ENCODE data around the gene DDX1.
"Not testable (repeated sequence)": the region's sequence is repeated elsewhere in the genome, so short reads cannot be mapped to it uniquely, and the experiment has no call there.

Gene DDX1

DNA sequence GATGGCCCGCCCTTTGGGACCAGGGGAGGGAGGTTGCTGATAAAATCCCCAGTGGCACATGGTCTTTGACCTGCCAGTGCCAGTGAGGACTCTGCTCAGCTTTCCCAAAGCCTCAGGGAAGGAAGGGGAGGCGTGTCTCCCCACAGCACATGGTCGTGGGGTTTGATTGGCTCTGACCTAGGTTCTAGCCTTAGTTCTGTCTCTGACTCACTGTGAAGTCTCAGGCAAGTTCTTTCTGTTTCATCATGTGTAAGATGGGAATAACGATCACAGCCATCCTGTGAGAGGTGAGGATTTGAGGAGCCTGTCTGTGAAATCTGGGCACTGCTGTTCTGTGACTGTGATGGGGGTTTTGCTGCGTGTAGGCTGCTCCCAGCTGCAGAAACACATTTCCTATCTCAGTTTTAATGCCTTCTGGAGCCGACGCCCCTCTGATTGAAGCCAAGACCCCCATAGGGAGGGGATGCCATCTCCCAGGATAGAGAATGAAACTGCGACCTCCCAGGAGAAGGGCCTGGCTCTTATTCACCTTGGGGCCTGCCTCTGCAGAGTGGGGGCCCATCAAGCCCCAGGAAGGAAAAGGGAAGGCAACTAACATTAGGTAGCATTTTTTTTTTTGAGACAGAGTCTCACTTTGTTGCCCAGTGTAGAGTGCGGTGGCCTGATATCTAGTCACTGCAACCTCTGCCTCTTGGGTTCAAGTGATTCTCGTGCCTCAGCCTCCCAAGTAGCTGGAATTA, 84.0 kb downstream of the DDX1 start:
- Histone ChIP-seq H3K4me1 (ENCODE audit: control insufficient read depth, insufficient read depth, low read length) (peaks cover 5% of the 10 kb centered on the region), H3K4me3 (ENCODE audit: low read depth, low read length) (no peak overlapping the region), H3K9me3 (ENCODE audit: control insufficient read depth, insufficient read depth, low read depth, low read length) (peaks cover 5% of the 10 kb centered on the region; the same call in 1 of the 2 replicates), H3K9ac (ENCODE audit: low read length) (no peak overlapping the region), H3K36me3 (ENCODE audit: control insufficient read depth, insufficient read depth, low read length) (no peaks in the 10 kb centered on the region), H3K27ac (ENCODE audit: low read depth, low read length) (no peak overlapping the region), H3K27me3 (ENCODE audit: control insufficient read depth, insufficient read depth, low read length) (no peaks in the 10 kb centered on the region)

DNA sequence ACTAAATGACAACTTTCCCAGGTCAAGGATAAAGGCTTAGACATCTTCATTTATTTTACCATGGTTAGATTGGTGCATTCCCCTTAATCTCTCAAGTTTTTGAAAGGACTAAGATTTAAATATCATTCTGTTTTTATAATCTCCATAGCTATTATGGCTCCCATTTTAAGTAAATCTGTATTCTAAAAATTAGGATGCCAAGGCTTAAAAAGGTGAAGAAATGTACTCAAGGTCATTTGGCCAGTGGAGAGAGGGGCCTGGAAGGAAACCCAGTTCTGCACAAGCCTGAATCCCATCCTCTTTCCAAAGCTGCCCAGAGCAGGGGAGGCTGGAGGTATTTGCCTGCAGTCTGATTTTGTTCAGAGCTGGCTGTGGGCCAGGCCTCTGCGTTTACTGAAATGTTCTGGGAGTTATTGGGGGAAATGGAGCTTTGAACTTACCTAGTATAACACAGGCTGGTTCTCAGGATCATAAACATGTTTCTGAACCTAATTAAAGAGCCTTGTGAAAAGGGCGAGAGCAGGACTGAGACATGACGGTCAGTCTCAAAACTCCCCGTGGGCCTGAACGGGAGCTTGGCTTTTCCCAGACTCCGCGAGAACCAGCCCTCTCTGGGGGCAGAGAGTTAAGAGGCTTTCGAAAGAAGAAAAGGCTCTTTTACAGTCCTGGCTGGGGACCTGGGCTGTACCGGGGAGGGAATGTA, 85.6 kb downstream of the DDX1 start:
- no peak overlapping the region for H3K27ac ChIP-seq (ENCODE audit: low read depth, low read length)
- peaks cover 15% of the 10 kb centered on the region for H3K9me3 ChIP-seq (ENCODE audit: control insufficient read depth, insufficient read depth, low read depth, low read length)

DNA sequence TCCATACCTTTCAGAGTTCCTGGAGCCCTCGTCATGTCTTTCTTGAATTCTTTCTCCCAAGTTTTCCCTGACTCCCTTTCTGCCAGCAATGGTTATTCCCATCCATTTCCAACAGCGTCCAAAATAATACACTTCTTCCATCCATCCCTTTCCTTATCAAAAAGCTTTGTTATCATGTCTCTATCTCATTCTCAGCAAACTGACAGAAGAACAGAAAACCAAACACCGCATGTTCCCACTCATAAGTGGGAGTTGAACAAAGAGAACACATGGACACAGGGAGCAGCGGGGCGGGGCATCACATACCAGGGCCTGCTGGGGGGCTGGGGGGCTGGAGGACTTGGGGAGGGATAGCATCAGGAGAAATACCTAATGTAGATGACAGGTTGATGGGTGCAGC, 86.7 kb downstream of the DDX1 start:
- Histone ChIP-seq H3K4me1 (ENCODE audit: control insufficient read depth, insufficient read depth, low read length) (peaks cover 5% of the 10 kb centered on the region), H3K27me3 (ENCODE audit: control insufficient read depth, insufficient read depth, low read length) (no peaks in the 10 kb centered on the region), H3K9me3 (ENCODE audit: control insufficient read depth, insufficient read depth, low read depth, low read length) (peaks cover 15% of the 10 kb centered on the region), H3K27ac (ENCODE audit: low read depth, low read length) (no peak overlapping the region), H3K36me3 (ENCODE audit: control insufficient read depth, insufficient read depth, low read length) (no peaks in the 10 kb centered on the region), H3K4me3 (ENCODE audit: low read depth, low read length) (no peak overlapping the region), H3K9ac (ENCODE audit: low read length) (no peak overlapping the region)

More for the DNA sequence above, 85.6 kb downstream of the DDX1 start:
- no peaks in the 10 kb centered on the region for H3K27me3 ChIP-seq (ENCODE audit: control insufficient read depth, insufficient read depth, low read length)
- no peak overlapping the region for H3K9ac ChIP-seq (ENCODE audit: low read length)
- no peak overlapping the region for H3K4me3 ChIP-seq (ENCODE audit: low read depth, low read length)
- peaks cover 5% of the 10 kb centered on the region for H3K4me1 ChIP-seq (ENCODE audit: control insufficient read depth, insufficient read depth, low read length)
- H3K36me3 ChIP-seq (ENCODE audit: control insufficient read depth, insufficient read depth, low read length) = no peaks in the 10 kb centered on the region

DNA sequence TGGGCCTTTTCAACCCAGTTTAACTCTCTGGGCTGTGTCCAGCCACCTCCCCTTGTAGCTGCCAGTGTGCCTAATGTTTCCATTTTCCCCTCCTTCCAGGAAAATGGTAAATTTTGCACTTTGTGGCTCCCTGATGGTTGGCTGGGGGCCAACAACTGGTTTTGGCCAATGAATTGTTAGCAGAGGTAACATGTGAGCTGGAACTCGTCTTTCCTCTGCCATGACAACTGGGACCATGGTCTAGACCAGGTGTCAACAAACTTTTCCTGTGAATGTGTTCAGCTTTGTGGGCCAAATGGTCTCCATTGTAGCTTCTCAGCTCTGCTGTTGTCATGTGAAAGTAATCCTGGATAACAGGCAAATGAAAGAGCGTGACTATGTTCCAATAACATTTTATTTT, 87.2 kb downstream of the DDX1 start:
- no peaks in the 10 kb centered on the region for H3K36me3 ChIP-seq (ENCODE audit: control insufficient read depth, insufficient read depth, low read length)
- H3K27ac ChIP-seq (ENCODE audit: low read depth, low read length) = no peak overlapping the region
- peaks cover 2% of the 10 kb centered on the region for H3K4me1 ChIP-seq (ENCODE audit: control insufficient read depth, insufficient read depth, low read length)
- peaks cover 15% of the 10 kb centered on the region for H3K9me3 ChIP-seq (ENCODE audit: control insufficient read depth, insufficient read depth, low read depth, low read length)
- no peaks in the 10 kb centered on the region for H3K27me3 ChIP-seq (ENCODE audit: control insufficient read depth, insufficient read depth, low read length)
- H3K4me3 ChIP-seq (ENCODE audit: low read depth, low read length) = no peak overlapping the region
- no peak overlapping the region for H3K9ac ChIP-seq (ENCODE audit: low read length)

DNA sequence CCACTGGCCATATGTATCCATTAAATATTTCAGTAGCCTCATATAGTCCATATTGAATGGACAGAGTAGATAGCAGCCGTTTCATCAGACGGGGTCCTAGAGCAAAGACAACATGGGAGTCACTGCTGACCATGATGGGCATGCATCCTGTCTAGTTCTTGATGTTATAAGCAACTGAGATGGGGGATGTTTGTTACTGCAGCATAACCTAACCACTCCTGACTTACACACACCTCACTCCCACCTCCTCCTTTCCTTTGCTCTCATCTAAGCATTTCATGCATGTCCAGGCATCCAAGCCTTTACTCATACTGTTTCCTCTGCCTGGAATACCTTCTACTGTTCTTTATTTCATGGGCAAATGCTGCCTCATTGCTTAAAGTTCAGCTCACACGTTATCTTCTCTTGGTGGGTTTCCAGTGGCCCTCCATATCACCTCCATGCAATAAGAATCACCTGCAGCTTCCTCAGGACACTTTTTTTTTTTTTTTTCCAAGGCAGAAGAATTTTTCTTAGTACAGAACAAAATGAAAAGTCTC, 87.8 kb downstream of the DDX1 start:
- Histone ChIP-seq H3K9me3 (ENCODE audit: control insufficient read depth, insufficient read depth, low read depth, low read length) (peaks cover 15% of the 10 kb centered on the region), H3K27ac (ENCODE audit: low read depth, low read length) (no peak overlapping the region), H3K36me3 (ENCODE audit: control insufficient read depth, insufficient read depth, low read length) (no peaks in the 10 kb centered on the region), H3K4me1 (ENCODE audit: control insufficient read depth, insufficient read depth, low read length) (peaks cover 2% of the 10 kb centered on the region; the same call in 1 of the 2 replicates), H3K9ac (ENCODE audit: low read length) (no peak overlapping the region), H3K4me3 (ENCODE audit: low read depth, low read length) (no peak overlapping the region), H3K27me3 (ENCODE audit: control insufficient read depth, insufficient read depth, low read length) (no peaks in the 10 kb centered on the region)

DNA sequence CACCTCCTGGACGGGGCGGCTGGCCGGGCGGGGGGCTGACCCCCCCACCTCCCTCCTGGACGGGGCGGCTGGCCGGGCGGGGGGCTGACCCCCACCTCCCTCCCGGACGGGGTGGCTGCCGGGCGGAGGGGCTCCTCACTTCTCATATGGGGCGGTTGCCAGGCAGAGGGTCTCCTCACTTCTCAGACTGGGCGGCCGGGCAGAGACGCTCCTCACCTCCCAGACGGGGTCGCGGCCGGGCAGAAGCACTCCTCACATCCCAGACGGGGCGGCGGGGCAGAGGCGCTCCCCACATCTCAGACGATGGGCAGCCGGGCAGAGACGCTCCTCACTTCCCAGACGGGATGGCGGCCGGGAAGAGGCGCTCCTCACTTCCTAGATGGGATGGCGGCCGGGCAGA, 88.5 kb downstream of the DDX1 start:
- H3K4me3 ChIP-seq (ENCODE audit: low read depth, low read length); H3K9ac ChIP-seq (ENCODE audit: low read length); H3K27ac ChIP-seq (ENCODE audit: low read depth, low read length); H3K27me3 ChIP-seq (ENCODE audit: control insufficient read depth, insufficient read depth, low read length); H3K4me1 ChIP-seq (ENCODE audit: control insufficient read depth, insufficient read depth, low read length); H3K36me3 ChIP-seq (ENCODE audit: control insufficient read depth, insufficient read depth, low read length): not testable (repeated sequence)
- H3K9me3 ChIP-seq (ENCODE audit: control insufficient read depth, insufficient read depth, low read depth, low read length) = peaks cover 15% of the 10 kb centered on the region

All from HUES6 (cell line).